Right lobe of liver (tissue), 6 donors: ENCODE data around the gene ZMAT3. TPM values are rescaled to one million over a fixed set of nuclear protein-coding genes. Genes with fewer than 3 reads are reported as not detected.

Experiments used
- ATAC-seq, 4 donors: fragments of 200-7000 bp; cut with Tn5 transposase; one replicate each; pipeline ENCODE4 v1.9.1; 2020; ENCODE audit warnings: mild to moderate bottlenecking in 4 of 4, moderate library complexity in 4 of 4
- DNase-seq, 3 donors: peaks; one replicate each; pipeline ENCODE4 v3.0.0-alpha.2; 2020
- H3K27ac ChIP-seq, 3 donors: fragments of 200-600 bp; one replicate each; pipeline ENCODE4 v1.8.0; 2022
- H3K27me3 ChIP-seq, 2 donors: fragments of 200-600 bp; one replicate each; pipeline ENCODE4 v1.8.0; 2022
- H3K36me3 ChIP-seq, 4 donors: fragments of 200-600 bp; sonication (generic) in 1 of 4; one replicate each; pipeline versions ENCODE4 v1.5.1 to v1.8.0; 2017 to 2022; ENCODE audit warnings: control low read depth in 1 of 4
- H3K4me1 ChIP-seq, 4 donors: fragments of 200-600 bp; sonication (generic) in 1 of 4; one replicate each; pipeline versions ENCODE4 v1.5.1 to v1.8.0; 2017 to 2022; ENCODE audit warnings: control low read depth in 1 of 4
- H3K4me3 ChIP-seq, 3 donors: fragments of 200-600 bp; one replicate each; pipeline ENCODE4 v1.8.0; 2022
- H3K9me3 ChIP-seq, 4 donors: fragments of 200-600 bp; sonication (generic) in 1 of 4; one replicate each; pipeline versions ENCODE4 v1.5.1 to v1.8.0; 2017 to 2022; ENCODE audit warnings: control low read depth in 1 of 4
- CTCF ChIP-seq, 4 donors: fragments of 200-600 bp in 3 of 4; fragments of 450-650 bp in 1 of 4; IDR thresholded peaks; one replicate each; pipeline versions ENCODE4 v1.5.1 to v1.8.0; 2016 to 2022; ENCODE audit warnings: antibody characterized with exemption in 4 of 4, mild to moderate bottlenecking in 2 of 4
- POLR2A ChIP-seq: fragments of 450-650 bp; IDR thresholded peaks from one replicate; pipeline ENCODE4 v1.6.1; 2017; ENCODE audit warnings: antibody characterized with exemption, mild to moderate bottlenecking
- WGBS: methylation state at CpG from one replicate; pipeline ENCODE4 v1.1.6; 2018; ENCODE audit warnings: low coverage, low lambda C conversion rate; ENCODE audit not compliant: insufficient coverage; ENCODE audit errors: missing lambda C conversion rate; 5-methylcytosine and 5-hydroxymethylcytosine counted together
- intact Hi-C, 2 donors: fragments of 100-400 bp; cut with DNase I; formaldehyde crosslinking; loops; one replicate each; pipeline versions ENCODE4 v1.11.2 to v1.14.1; 2022
- total RNA-seq, 6 experiments: library from RNA; depleted of rRNA in 2 of 6; stranded (reverse); fragments of >200 nt in 2 of 6; fragmentation: NEBNext Ultra II Directional in 3 of 6; extraction: Animal tissue kit (Norgen Biotek cat#: 25700) in 3 of 6; gene quantifications; one replicate each; pipeline versions ENCODE4 v1.1.0 to v1.2.4, GENCODE V29; 2016 to 2023
- donor health status: DM: no; HTN: yes; CAD: no.
- donor health status: DM: no; HTN: no; CAD: no.
- donor health status: DM: no; HTN: no; CAD: no.
- donor health status: DM: no; HTN: yes; CAD: no.
- donor health status: DM: no; HTN: yes; CAD: no.

The ZMAT3 gene
- total RNA-seq, 6 experiments from 2014 or later = 5.5 to 19.6 (median 10.8) TPM

- no peak for TF ChIP-seq POLR2A
- WGBS = 82% methylated on average over 2 of the region's 2 CpGs
- Histone ChIP-seq H3K9me3 (no peaks in the 10 kb centered on the region), H3K4me3 (no peak overlapping the region), H3K4me1 (no peaks in the 10 kb centered on the region), H3K27ac (no peak overlapping the region), H3K27me3 (no peaks in the 10 kb centered on the region), H3K36me3 (no peaks in the 10 kb centered on the region)
- intact Hi-C loops = no loop called here
- ATAC-seq = no peak
- no peak for DNase-seq
Observed at GRCh38 chr3:178996399-178996798, 75.2 kb downstream of the ZMAT3 start.

GRCh38 chr3:178990293-178990692, 81.3 kb downstream of the ZMAT3 start:
- Histone ChIP-seq H3K27ac (no peak overlapping the region), H3K4me1 (no peaks in the 10 kb centered on the region), H3K9me3 (peaks cover 0 to 16% (median 2%) of the 10 kb centered on the region in 4 donors), H3K36me3 (no peaks in the 10 kb centered on the region), H3K27me3 (no peaks in the 10 kb centered on the region), H3K4me3 (no peak overlapping the region)
- TF ChIP-seq POLR2A = no peak
- TF ChIP-seq CTCF (IDR thresholded peaks at IDR 0.05) = no peak
- ATAC-seq (no peak), DNase-seq (no peak)
- WGBS = 100% methylated on average over 1 of the region's 3 CpGs
- intact Hi-C loops = no loop called here

GRCh38 chr3:178989821-178990220, 81.8 kb downstream of the ZMAT3 start:
- TF ChIP-seq POLR2A (no peak), CTCF (IDR thresholded peaks at IDR 0.05) (no peak)
- ATAC-seq (no peak), DNase-seq (no peak)
- H3K36me3 ChIP-seq = no peaks in the 10 kb centered on the region
- no peak overlapping the region for H3K4me3 ChIP-seq
- no peaks in the 10 kb centered on the region for H3K4me1 ChIP-seq
- no peak overlapping the region for H3K27ac ChIP-seq
- H3K9me3 ChIP-seq = peaks cover 0 to 16% (median 2%) of the 10 kb centered on the region in 4 donors
- no peaks in the 10 kb centered on the region for H3K27me3 ChIP-seq
- intact Hi-C loops = no loop called here
- 25% methylated on average over 1 of the region's 1 CpG for WGBS

- intact Hi-C loops = no loop called here
- no peak for TF ChIP-seq POLR2A
- TF ChIP-seq CTCF (IDR thresholded peaks at IDR 0.05) = no peak
- H3K27me3 ChIP-seq = no peaks in the 10 kb centered on the region
- peaks cover 0 to 16% (median 2%) of the 10 kb centered on the region in 4 donors for H3K9me3 ChIP-seq
- no peaks in the 10 kb centered on the region for H3K4me1 ChIP-seq
- no peak overlapping the region for H3K4me3 ChIP-seq
- DNase-seq (no peak), ATAC-seq (no peak)
- WGBS = 100% methylated on average over 1 of the region's 1 CpG
- no peaks in the 10 kb centered on the region for H3K36me3 ChIP-seq
- no peak overlapping the region for H3K27ac ChIP-seq
Observed at GRCh38 chr3:178987745-178988144, 83.9 kb downstream of the ZMAT3 start.

GRCh38 chr3:178986456-178986855, 85.2 kb downstream of the ZMAT3 start:
- intact Hi-C loops = no loop called here
- TF ChIP-seq POLR2A = no peak
- TF ChIP-seq CTCF (IDR thresholded peaks at IDR 0.05) = no peak
- no peak for ATAC-seq
- Histone ChIP-seq H3K27ac (no peak overlapping the region), H3K36me3 (no peaks in the 10 kb centered on the region), H3K9me3 (peaks cover 0 to 16% (median 2%) of the 10 kb centered on the region in 4 donors), H3K27me3 (no peaks in the 10 kb centered on the region), H3K4me3 (no peak overlapping the region), H3K4me1 (no peaks in the 10 kb centered on the region)
- WGBS = 25% methylated on average over 2 of the region's 2 CpGs
- DNase-seq = no peak
